GM19468 (cell line): ENCODE results near the gene TMC6.

Experiments
- ATAC-seq: cut with Tn5 transposase; IDR thresholded peaks from one replicate; pipeline ENCODE4 v1.9.1; 2021; ENCODE audit warnings: mild to moderate bottlenecking, moderate library complexity, moderate number of reproducible peaks; ENCODE audit not compliant: unreplicated experiment; ENCODE audit errors: extremely low read depth

TMC6 gene

GRCh38 chr17:78135858-78136500 lies 7.4 kb upstream of the TMC6 start:
- ATAC-seq, result no peak

GRCh38 chr17:78134899-78135385 lies 6.4 kb upstream of the TMC6 start:
- no peak for ATAC-seq

- ATAC-seq, result no peak
These were observed 5.7 kb upstream of the TMC6 start for GRCh38 chr17:78133971-78134898.

GRCh38 chr17:78133179-78133951 lies 4.8 kb upstream of the TMC6 start:
- no peak for ATAC-seq

- no peak for ATAC-seq
These were observed 4.2 kb upstream of the TMC6 start for GRCh38 chr17:78132767-78133178.

GRCh38 chr17:78132084-78132676 lies 3.6 kb upstream of the TMC6 start:
- no peak for ATAC-seq

GRCh38 chr17:78131172-78132083 lies 2.9 kb upstream of the TMC6 start:
- ATAC-seq, result no peak

- ATAC-seq, result no peak
These were observed 2.0 kb upstream of the TMC6 start, which contains the start of gene TMC8 for GRCh38 chr17:78130437-78131101. TMC8 (plus strand) TSS chr17:78130771; CDS start chr17:78131589, 818 bp downstream.

GRCh38 chr17:78130090-78130436 lies 1.5 kb upstream of the TMC6 start:
- ATAC-seq, result no peak

GRCh38 chr17:78129351-78130089 lies 965 bp upstream of the TMC6 start:
- ATAC-seq, result no peak

GRCh38 chr17:78127888-78128550 lies 536 bp downstream of the TMC6 start:
- no peak for ATAC-seq

GRCh38 chr17:78127239-78127887 lies 1.2 kb downstream of the TMC6 start:
- no peak for ATAC-seq

- no peak for ATAC-seq
These were observed 1.7 kb downstream of the TMC6 start for GRCh38 chr17:78126895-78127238.

GRCh38 chr17:78125976-78126894 lies 2.3 kb downstream of the TMC6 start:
- ATAC-seq, result no peak

- no peak for ATAC-seq
These were observed 3.2 kb downstream of the TMC6 start for GRCh38 chr17:78125138-78125913.

- no peak for ATAC-seq
These were observed 3.8 kb downstream of the TMC6 start for GRCh38 chr17:78124836-78125137.
